ENCODE data around the gene DDHD1. TPM values are rescaled to one million over a fixed set of nuclear protein-coding genes. Genes with fewer than 3 reads are reported as not detected.

DDHD1 gene
- total and polyA plus RNA-seq, 2 experiments from 2014 or later = 10.5 to 15.8 TPM

DNA sequence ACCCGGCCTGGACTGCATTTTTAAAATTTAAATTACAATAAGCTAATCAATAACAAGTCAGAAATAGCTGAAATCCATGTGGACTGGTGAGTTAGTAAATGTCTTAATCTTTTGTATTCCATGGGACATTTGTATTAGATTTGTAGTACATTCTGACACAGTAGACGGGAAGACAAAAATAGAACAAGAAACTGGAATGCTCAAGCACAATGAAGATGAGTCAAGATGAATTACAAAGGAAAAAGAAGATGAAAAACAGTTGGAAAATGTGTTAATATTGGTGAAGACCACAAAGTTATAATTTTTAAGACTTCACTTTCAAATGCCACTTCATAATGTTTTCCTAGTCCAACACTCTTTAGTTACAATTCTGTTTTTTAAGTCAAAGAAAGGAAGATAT is 104.5 kb downstream of the DDHD1 start:
- H3K9me2 ChIP-seq (ENCODE audit: insufficient read depth) = no peaks in the 10 kb centered on the region
- TF ChIP-seq EZH2 (IDR thresholded peaks at IDR 0.05; ENCODE audit: insufficient read depth, poor library complexity, severe bottlenecking) (no peak), EZH2phosphoT487 (IDR thresholded peaks at IDR 0.05; ENCODE audit: insufficient read depth, low read depth) (no peak)
- H2AFZ ChIP-seq = no peak overlapping the region
- in situ Hi-C loops (cut with MboI) = no loop called here
- 7 to 10% methylated on average over 2 of the region's 2 CpGs for WGBS, 2 experiments (ENCODE audit: low coverage in 1 of 2, low lambda C conversion rate in 2 of 2, missing lambda C conversion rate in 2 of 2)
- H3K36me3 ChIP-seq (ENCODE audit: low read depth) = no peaks in the 10 kb centered on the region
- no peaks in the 10 kb centered on the region for H3K27me3 ChIP-seq (replicated peaks; ENCODE audit: insufficient read depth)
- peak; percentile 66 for DNase-seq
- peak overlapping the region; percentile 54 for H3K27ac ChIP-seq
- no peak overlapping the region for H3K9ac ChIP-seq
- no peaks in the 10 kb centered on the region for H3K9me3 ChIP-seq (ENCODE audit: low read depth)
- H3K4me2 ChIP-seq (ENCODE audit: unreplicated experiment) = peak overlapping the region; percentile 23
- no peak overlapping the region for H3K4me3 ChIP-seq
- peaks cover 31% of the 10 kb centered on the region for H3K4me1 ChIP-seq (ENCODE audit: insufficient read depth)
- no peaks in the 10 kb centered on the region for H3K79me2 ChIP-seq (ENCODE audit: insufficient read depth)
- peaks cover 36% of the 10 kb centered on the region for H3F3A ChIP-seq (ENCODE audit: insufficient read depth)
- no peaks in the 10 kb centered on the region for H4K20me1 ChIP-seq (ENCODE audit: insufficient read depth)

- TF ChIP-seq EZH2 (IDR thresholded peaks at IDR 0.05; ENCODE audit: insufficient read depth, poor library complexity, severe bottlenecking) (no peak), EZH2phosphoT487 (IDR thresholded peaks at IDR 0.05; ENCODE audit: insufficient read depth, low read depth) (no peak)
- Histone ChIP-seq H2AFZ (no peak overlapping the region), H3K9me2 (ENCODE audit: insufficient read depth) (no peaks in the 10 kb centered on the region), H3K4me3 (no peak overlapping the region), H3K27ac (no peak overlapping the region), H3K9me3 (ENCODE audit: low read depth) (no peaks in the 10 kb centered on the region), H3K79me2 (ENCODE audit: insufficient read depth) (no peaks in the 10 kb centered on the region), H3K36me3 (ENCODE audit: low read depth) (no peaks in the 10 kb centered on the region), H3K4me1 (ENCODE audit: insufficient read depth) (peaks cover 32% of the 10 kb centered on the region), H4K20me1 (ENCODE audit: insufficient read depth) (no peaks in the 10 kb centered on the region), H3K27me3 (replicated peaks; ENCODE audit: insufficient read depth) (no peaks in the 10 kb centered on the region), H3K9ac (no peak overlapping the region), H3F3A (ENCODE audit: insufficient read depth) (peaks cover 33% of the 10 kb centered on the region), H3K4me2 (ENCODE audit: unreplicated experiment) (no peak overlapping the region)
- 91 to 93% methylated on average over 5 of the region's 5 CpGs for WGBS, 2 experiments (ENCODE audit: low coverage in 1 of 2, low lambda C conversion rate in 2 of 2, missing lambda C conversion rate in 2 of 2)
- DNase-seq = peak; percentile 8
- in situ Hi-C loops (cut with MboI) = no loop called here
These were observed 105.6 kb downstream of the DDHD1 start for GRCh38 chr14:53047307-53048069.

DNA sequence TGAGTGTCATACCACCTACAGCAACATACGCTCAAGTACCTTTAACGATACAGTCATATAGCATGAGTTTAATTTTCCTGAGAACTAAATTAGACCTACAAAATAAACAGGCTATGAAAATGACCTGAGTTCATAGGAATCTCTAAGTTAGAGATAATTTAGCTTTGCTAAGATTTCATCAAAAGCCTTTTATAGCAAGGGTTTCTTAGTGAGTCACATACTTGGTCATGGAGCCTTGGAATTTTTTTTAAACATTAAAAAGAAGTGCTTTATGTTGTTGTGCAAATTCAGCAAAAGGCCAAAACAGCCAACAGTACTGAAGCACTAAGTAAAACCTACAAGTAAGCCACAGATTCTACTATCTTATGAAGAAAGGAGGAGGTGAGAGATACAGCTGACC is 108.6 kb downstream of the DDHD1 start:
- Histone ChIP-seq H3K79me2 (ENCODE audit: insufficient read depth) (no peaks in the 10 kb centered on the region), H3K27ac (peak overlapping the region; percentile 67), H3K9me2 (ENCODE audit: insufficient read depth) (no peaks in the 10 kb centered on the region), H3K9me3 (ENCODE audit: low read depth) (no peaks in the 10 kb centered on the region), H4K20me1 (ENCODE audit: insufficient read depth) (no peaks in the 10 kb centered on the region), H2AFZ (no peak overlapping the region), H3K4me3 (peak overlapping the region; percentile 26; the same call in 1 of the 2 replicates), H3K4me2 (ENCODE audit: unreplicated experiment) (peak overlapping the region; percentile 33), H3K27me3 (replicated peaks; ENCODE audit: insufficient read depth) (no peaks in the 10 kb centered on the region), H3K36me3 (ENCODE audit: low read depth) (no peaks in the 10 kb centered on the region), H3K4me1 (ENCODE audit: insufficient read depth) (peaks cover 32% of the 10 kb centered on the region), H3K9ac (peak overlapping the region; percentile 20; the same call in 1 of the 2 replicates), H3F3A (ENCODE audit: insufficient read depth) (peaks cover 33% of the 10 kb centered on the region)
- DNase-seq = peak; percentile 89
- in situ Hi-C loops (cut with MboI) = no loop called here
- 12 to 14% methylated on average over 2 of the region's 2 CpGs for WGBS, 2 experiments (ENCODE audit: low coverage in 1 of 2, low lambda C conversion rate in 2 of 2, missing lambda C conversion rate in 2 of 2)
- TF ChIP-seq EZH2 (IDR thresholded peaks at IDR 0.05; ENCODE audit: insufficient read depth, poor library complexity, severe bottlenecking) (no peak), EZH2phosphoT487 (IDR thresholded peaks at IDR 0.05; ENCODE audit: insufficient read depth, low read depth) (no peak)

GRCh38 chr14:53043027-53043581 is 110.0 kb downstream of the DDHD1 start:
- in situ Hi-C loops (cut with MboI) = no loop called here
- Histone ChIP-seq H3F3A (ENCODE audit: insufficient read depth) (peaks cover 21% of the 10 kb centered on the region), H3K9me3 (ENCODE audit: low read depth) (no peaks in the 10 kb centered on the region), H3K36me3 (ENCODE audit: low read depth) (no peaks in the 10 kb centered on the region), H4K20me1 (ENCODE audit: insufficient read depth) (no peaks in the 10 kb centered on the region), H3K4me3 (no peak overlapping the region), H3K4me2 (ENCODE audit: unreplicated experiment) (no peak overlapping the region), H3K9me2 (ENCODE audit: insufficient read depth) (no peaks in the 10 kb centered on the region), H3K27me3 (replicated peaks; ENCODE audit: insufficient read depth) (no peaks in the 10 kb centered on the region), H3K79me2 (ENCODE audit: insufficient read depth) (no peaks in the 10 kb centered on the region), H3K27ac (no peak overlapping the region), H2AFZ (no peak overlapping the region), H3K4me1 (ENCODE audit: insufficient read depth) (peaks cover 21% of the 10 kb centered on the region), H3K9ac (no peak overlapping the region)
- 98 to 99% methylated on average over 7 of the region's 7 CpGs for whole genome bisulfite sequencing, 2 experiments (ENCODE audit: low coverage in 1 of 2, low lambda C conversion rate in 2 of 2, missing lambda C conversion rate in 2 of 2)
- DNase-seq = no peak
- TF ChIP-seq EZH2phosphoT487 (IDR thresholded peaks at IDR 0.05; ENCODE audit: insufficient read depth, low read depth) (no peak), EZH2 (IDR thresholded peaks at IDR 0.05; ENCODE audit: insufficient read depth, poor library complexity, severe bottlenecking) (no peak)

Measured in GM23248 (cell line).